Pons (tissue), 1 donor: ENCODE measurements around the gene SLX1A.
"Not testable (repeated sequence)": the region's sequence is repeated elsewhere in the genome, so short reads cannot be mapped to it uniquely, and the experiment has no call there.

ENCODE experiments used
- DNase-seq: peaks from one replicate; pipeline ENCODE4 v3.0.0-alpha.2; 2016; ENCODE audit warnings: low spot score

SLX1A gene

GRCh38 chr16:30193615-30194014 lies at the start of gene SLX1A, which contains the start of gene BOLA2B:
TSS of gene SLX1A (plus strand) at chr16:30193875. CDS start at chr16:30194085, 210 bp downstream.
TSS of gene BOLA2B (minus strand) at chr16:30193666. CDS start at chr16:30193595, 71 bp downstream.
- not testable (repeated sequence) for DNase-seq

- no peak for DNase-seq
Observed at GRCh38 chr16:30144017-30144416, 49.7 kb upstream of the SLX1A start.

GRCh38 chr16:30144917-30145316 lies 48.8 kb upstream of the SLX1A start:
- no peak for DNase-seq

- no peak for DNase-seq
Observed at GRCh38 chr16:30145657-30146056, 48.0 kb upstream of the SLX1A start.

GRCh38 chr16:30147843-30148510 lies 45.7 kb upstream of the SLX1A start:
- no peak for DNase-seq

GRCh38 chr16:30149250-30149930 lies 44.3 kb upstream of the SLX1A start:
- peak; percentile 22 for DNase-seq

- no peak for DNase-seq
Observed at GRCh38 chr16:30151091-30151490, 42.6 kb upstream of the SLX1A start.

GRCh38 chr16:30152517-30152916 lies 41.2 kb upstream of the SLX1A start:
- no peak for DNase-seq

- no peak for DNase-seq
Observed at GRCh38 chr16:30155188-30155587, 38.5 kb upstream of the SLX1A start.

GRCh38 chr16:30157214-30157613 lies 36.5 kb upstream of the SLX1A start:
- no peak for DNase-seq

- no peak for DNase-seq
Observed at GRCh38 chr16:30163538-30163937, 30.1 kb upstream of the SLX1A start.

GRCh38 chr16:30166202-30166902 lies 27.3 kb upstream of the SLX1A start:
- DNase-seq, result peak; percentile 74

- DNase-seq, result not testable (repeated sequence)
Observed at GRCh38 chr16:30168746-30169145, 24.9 kb upstream of the SLX1A start.

- DNase-seq, result not testable (repeated sequence)
Observed at GRCh38 chr16:30169416-30169815, 24.3 kb upstream of the SLX1A start.

- DNase-seq, result not testable (repeated sequence)
Observed at GRCh38 chr16:30170145-30170544, 23.5 kb upstream of the SLX1A start.

- no peak for DNase-seq
Observed at GRCh38 chr16:30173054-30173453, 20.6 kb upstream of the SLX1A start.

- not testable (repeated sequence) for DNase-seq
Observed at GRCh38 chr16:30176876-30177275, 16.8 kb upstream of the SLX1A start.

- no peak for DNase-seq
Observed at GRCh38 chr16:30179195-30179594, 14.5 kb upstream of the SLX1A start.

GRCh38 chr16:30179931-30180330 lies 13.7 kb upstream of the SLX1A start:
- no peak for DNase-seq

- DNase-seq, result no peak
Observed at GRCh38 chr16:30180741-30181140, 12.9 kb upstream of the SLX1A start.

GRCh38 chr16:30183233-30184095 lies 10.2 kb upstream of the SLX1A start, which contains the start of gene CORO1A:
TSS of gene CORO1A (plus strand) at chr16:30183602. CDS start at chr16:30185210, 1,608 bp downstream.
- peak; percentile 68 for DNase-seq
